Adrenal gland (tissue), 5 donors: Measurements from ENCODE around the gene ANKRD11.

Experiments
- POLR2A ChIP-seq, 2 donors: fragments of 450-650 bp; IDR thresholded peaks; one replicate each; pipeline ENCODE4 v1.6.1; 2017; ENCODE audit warnings: antibody characterized with exemption in 2 of 2, mild to moderate bottlenecking in 2 of 2, moderate library complexity in 1 of 2
- TF ChIP-seq, protein P1 (sequence below), 6 experiments: fragments of 450-650 bp in 4 of 6; fragments of 200-600 bp in 2 of 6; sonication (generic) in 1 of 6; IDR thresholded peaks; 1 replicate in 5 of 6; 2 replicates in 1 of 6; pipeline versions ENCODE4 v1.5.1 to v1.8.0; 2016 to 2021; ENCODE audit warnings: antibody characterized with exemption in 6 of 6, mild to moderate bottlenecking in 2 of 6, moderate library complexity in 1 of 6
- donor health status: DM: no; HTN: no; CAD: no.

- TF ChIP-seq, protein P1, sequence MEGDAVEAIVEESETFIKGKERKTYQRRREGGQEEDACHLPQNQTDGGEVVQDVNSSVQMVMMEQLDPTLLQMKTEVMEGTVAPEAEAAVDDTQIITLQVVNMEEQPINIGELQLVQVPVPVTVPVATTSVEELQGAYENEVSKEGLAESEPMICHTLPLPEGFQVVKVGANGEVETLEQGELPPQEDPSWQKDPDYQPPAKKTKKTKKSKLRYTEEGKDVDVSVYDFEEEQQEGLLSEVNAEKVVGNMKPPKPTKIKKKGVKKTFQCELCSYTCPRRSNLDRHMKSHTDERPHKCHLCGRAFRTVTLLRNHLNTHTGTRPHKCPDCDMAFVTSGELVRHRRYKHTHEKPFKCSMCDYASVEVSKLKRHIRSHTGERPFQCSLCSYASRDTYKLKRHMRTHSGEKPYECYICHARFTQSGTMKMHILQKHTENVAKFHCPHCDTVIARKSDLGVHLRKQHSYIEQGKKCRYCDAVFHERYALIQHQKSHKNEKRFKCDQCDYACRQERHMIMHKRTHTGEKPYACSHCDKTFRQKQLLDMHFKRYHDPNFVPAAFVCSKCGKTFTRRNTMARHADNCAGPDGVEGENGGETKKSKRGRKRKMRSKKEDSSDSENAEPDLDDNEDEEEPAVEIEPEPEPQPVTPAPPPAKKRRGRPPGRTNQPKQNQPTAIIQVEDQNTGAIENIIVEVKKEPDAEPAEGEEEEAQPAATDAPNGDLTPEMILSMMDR (IDR thresholded peaks at IDR 0.05) = no peak
- no peak for TF ChIP-seq POLR2A (IDR thresholded peaks at IDR 0.05)
These were observed 64.8 kb downstream of the ANKRD11 start for GRCh38 chr16:89425523-89425922.
